GM12873 (cell line): ENCODE measurements around the gene CADPS2.

ENCODE experiments used
- TF ChIP-seq, protein P1 (sequence below): IDR thresholded peaks from 2 replicates; pipeline ENCODE4 v1.5.1; 2012; ENCODE audit warnings: low read depth, mild to moderate bottlenecking, moderate library complexity, low read length, control low read depth; ENCODE audit not compliant: insufficient read depth; ENCODE audit errors: missing control alignments

CADPS2 gene

DNA sequence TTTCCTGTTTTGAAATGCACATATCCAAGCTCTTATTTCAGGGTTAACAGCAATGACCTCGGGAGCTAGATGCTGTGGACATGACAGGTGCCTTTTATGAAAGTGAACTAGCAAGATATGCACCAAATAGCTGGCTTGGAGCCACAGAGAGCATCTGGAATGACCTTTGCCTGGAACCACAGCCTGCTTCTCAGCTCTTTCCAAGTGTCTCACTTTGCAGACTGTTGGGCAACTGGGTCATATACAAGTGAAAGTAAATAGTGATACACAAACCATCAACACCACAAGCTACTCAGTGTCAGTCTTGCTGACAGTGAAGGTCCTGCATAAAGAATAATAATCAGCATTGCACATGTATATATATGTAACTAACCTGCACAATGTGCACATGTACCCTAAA is 370.9 kb downstream of the CADPS2 start:
- TF ChIP-seq, protein P1, sequence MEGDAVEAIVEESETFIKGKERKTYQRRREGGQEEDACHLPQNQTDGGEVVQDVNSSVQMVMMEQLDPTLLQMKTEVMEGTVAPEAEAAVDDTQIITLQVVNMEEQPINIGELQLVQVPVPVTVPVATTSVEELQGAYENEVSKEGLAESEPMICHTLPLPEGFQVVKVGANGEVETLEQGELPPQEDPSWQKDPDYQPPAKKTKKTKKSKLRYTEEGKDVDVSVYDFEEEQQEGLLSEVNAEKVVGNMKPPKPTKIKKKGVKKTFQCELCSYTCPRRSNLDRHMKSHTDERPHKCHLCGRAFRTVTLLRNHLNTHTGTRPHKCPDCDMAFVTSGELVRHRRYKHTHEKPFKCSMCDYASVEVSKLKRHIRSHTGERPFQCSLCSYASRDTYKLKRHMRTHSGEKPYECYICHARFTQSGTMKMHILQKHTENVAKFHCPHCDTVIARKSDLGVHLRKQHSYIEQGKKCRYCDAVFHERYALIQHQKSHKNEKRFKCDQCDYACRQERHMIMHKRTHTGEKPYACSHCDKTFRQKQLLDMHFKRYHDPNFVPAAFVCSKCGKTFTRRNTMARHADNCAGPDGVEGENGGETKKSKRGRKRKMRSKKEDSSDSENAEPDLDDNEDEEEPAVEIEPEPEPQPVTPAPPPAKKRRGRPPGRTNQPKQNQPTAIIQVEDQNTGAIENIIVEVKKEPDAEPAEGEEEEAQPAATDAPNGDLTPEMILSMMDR: no peak

DNA sequence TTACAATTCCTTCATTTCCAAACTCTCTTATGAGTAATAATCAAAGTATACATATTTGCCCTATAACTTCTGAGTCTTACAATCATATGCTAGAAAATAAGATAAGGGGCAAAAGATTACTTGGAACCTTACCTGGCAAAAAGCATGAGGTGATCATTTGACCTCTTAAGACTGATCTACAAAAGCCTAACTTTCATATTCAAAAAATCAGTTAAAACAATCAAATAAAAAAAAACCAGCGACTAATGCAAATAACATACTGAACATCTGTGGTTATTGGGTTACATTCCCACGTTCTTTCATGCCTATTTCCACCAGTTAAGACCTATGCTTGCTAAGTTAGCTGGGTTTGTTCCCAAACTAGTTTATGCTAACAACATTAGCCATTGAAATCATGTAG is 375.0 kb downstream of the CADPS2 start:
- TF ChIP-seq, protein P1: no peak

DNA sequence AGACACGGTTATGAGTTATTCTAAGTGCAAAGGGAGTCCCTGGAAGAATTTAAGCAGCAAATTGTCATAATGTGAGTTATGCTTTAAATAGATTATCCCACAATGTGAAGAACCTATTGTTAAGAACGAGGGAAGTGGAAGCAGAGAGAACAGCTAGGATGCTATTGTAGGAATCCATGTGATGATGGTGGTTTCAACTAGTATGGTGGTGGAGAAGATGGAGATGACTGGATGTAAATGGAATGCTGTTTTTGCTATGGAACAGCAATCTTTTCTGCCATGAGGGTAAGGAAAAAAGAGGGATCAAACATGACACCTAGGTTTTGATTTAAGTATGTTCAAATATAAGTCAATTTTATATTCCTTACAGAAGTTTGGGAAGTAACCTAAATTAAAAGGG is 378.7 kb downstream of the CADPS2 start:
- TF ChIP-seq, protein P1: no peak

DNA sequence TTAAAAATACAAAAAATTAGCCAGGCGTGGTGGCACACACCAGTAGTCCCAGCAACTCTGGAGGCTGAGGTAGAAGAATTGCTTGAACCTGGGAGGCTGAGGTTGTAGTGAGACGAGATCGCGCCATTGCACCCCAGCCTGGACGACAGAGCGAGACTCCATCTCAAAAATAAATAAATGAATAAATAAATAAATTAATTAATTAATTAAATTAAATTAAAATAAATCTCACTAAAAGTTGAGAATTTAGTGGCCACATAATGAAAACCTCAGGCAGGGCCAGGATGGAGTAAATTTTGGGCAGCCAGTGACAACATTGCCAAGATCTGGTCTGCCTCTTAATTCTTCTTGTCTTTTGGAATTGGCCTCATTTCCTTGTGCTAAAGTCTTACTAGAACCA is 394.3 kb downstream of the CADPS2 start:
- TF ChIP-seq, protein P1: no peak

DNA sequence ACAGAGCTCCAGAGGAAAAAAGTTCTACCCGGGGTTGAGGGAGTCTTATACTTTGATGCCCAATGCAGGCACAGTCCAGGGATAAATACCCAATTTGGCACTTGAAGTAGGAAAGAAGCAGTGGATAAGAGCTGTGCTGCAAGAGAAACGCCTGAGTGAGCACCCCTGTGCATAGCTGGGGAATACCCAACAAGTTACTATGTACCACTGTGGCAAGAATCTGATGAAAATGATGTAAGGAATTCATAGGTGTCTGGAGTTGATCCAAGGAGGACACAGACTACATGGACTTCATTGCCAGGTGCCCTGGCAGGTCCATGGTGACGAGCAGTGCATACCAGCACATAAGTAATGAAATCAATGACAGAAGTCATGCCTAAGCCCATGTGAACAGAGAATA is 398.0 kb downstream of the CADPS2 start:
- TF ChIP-seq, protein P1: no peak

DNA sequence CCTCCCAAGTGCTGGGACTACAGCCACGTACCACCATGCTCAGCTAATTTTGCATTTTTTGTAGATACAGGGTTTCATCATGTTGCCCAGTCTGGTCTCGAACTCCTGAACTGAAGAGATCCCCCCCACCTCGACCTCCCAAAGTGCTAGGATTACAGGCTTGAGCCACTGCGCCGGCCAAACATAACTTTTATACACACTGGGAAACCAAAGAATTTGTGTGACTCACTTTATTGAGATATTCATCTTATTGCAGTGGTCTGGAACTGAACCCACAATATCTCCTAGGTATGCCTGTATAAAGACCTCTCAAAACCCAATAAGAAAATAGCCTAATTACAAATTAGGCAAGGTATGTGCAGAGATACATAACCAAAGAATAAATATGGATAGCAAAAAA is 399.1 kb downstream of the CADPS2 start:
- TF ChIP-seq, protein P1: no peak

DNA sequence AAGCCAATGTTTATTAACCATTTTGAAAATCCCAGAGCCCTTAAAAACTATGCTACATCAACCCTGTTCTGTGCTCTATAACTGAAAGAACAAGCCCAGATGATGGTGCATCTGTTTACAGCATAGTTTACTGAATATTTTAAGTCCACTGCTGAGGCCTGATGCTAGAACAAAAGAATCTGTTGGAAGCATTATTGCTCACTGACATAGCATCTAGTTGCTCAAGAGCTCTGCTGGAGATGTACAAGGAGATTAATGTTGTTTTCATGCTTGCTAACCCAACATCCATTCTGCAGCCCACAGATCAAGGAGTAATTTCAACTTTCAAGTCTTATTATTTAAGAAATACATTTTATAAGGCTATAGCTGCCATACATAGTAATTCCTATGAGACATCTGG is 400.4 kb downstream of the CADPS2 start:
- TF ChIP-seq, protein P1: no peak
